PFSK-1 (cell line): ENCODE data around the gene TAGLN3.

ENCODE experiments used
- FOXP2 ChIP-seq: optimal IDR thresholded peaks from 2 replicates; pipeline ENCODE3; 2011; ENCODE audit warnings: borderline replicate concordance, control low read depth, inconsistent platforms; ENCODE audit not compliant: insufficient read depth; ENCODE audit errors: extremely low read length, extremely low read depth
- POLR2AphosphoS5 ChIP-seq: IDR thresholded peaks from 2 replicates; pipeline ENCODE4 v1.6.1; 2012; ENCODE audit warnings: low read depth, mild to moderate bottlenecking, control low read depth, low read length, moderate library complexity
- REST ChIP-seq, 2 experiments: IDR thresholded peaks; 2 replicates each; pipeline versions ENCODE4 v1.6.1 to v1.8.0; 2011 to 2012; ENCODE audit warnings: low read depth in 2 of 2, low read length in 2 of 2, control low read depth in 1 of 2, inconsistent platforms in 1 of 2, mild to moderate bottlenecking in 1 of 2, moderate library complexity in 1 of 2; ENCODE audit not compliant: insufficient read depth in 1 of 2
- SIN3A ChIP-seq: IDR thresholded peaks from 2 replicates; pipeline ENCODE4 v1.6.1; 2012; ENCODE audit warnings: mild to moderate bottlenecking, low read length, moderate library complexity, borderline replicate concordance; ENCODE audit not compliant: insufficient read depth
- TAF1 ChIP-seq: IDR thresholded peaks from 2 replicates; pipeline ENCODE4 v1.6.1; 2012; ENCODE audit warnings: low read length, control low read depth, borderline replicate concordance; ENCODE audit not compliant: insufficient read depth

Gene TAGLN3

GRCh38 chr3:111981457-111981763 lies 17.3 kb upstream of the TAGLN3 start:
- no peak for TF ChIP-seq SIN3A
- no peak for TF ChIP-seq POLR2AphosphoS5
- no peak for TF ChIP-seq FOXP2
- no peak for TF ChIP-seq TAF1
- no peak for TF ChIP-seq REST (IDR thresholded peaks at IDR 0.05; ENCODE audit: insufficient read depth in 1 of 2, low read depth in 2 of 2, low read length in 2 of 2)

GRCh38 chr3:111984636-111985298 lies 14.0 kb upstream of the TAGLN3 start:
- TF ChIP-seq FOXP2, result no peak
- TF ChIP-seq TAF1, result no peak
- no peak for TF ChIP-seq POLR2AphosphoS5
- no peak for TF ChIP-seq SIN3A
- TF ChIP-seq REST (IDR thresholded peaks at IDR 0.05; ENCODE audit: insufficient read depth in 1 of 2, low read depth in 2 of 2, low read length in 2 of 2), result no peak

- TF ChIP-seq FOXP2, result no peak
- TF ChIP-seq SIN3A, result no peak
- no peak for TF ChIP-seq POLR2AphosphoS5
- TF ChIP-seq TAF1, result no peak
- TF ChIP-seq REST (IDR thresholded peaks at IDR 0.05; ENCODE audit: insufficient read depth in 1 of 2, low read depth in 2 of 2, low read length in 2 of 2), result no peak
Observed at GRCh38 chr3:111986800-111987199, 11.9 kb upstream of the TAGLN3 start.

- TF ChIP-seq REST (IDR thresholded peaks at IDR 0.05; ENCODE audit: insufficient read depth in 1 of 2, low read depth in 2 of 2, low read length in 2 of 2), result no peak
- no peak for TF ChIP-seq FOXP2
- no peak for TF ChIP-seq POLR2AphosphoS5
Observed at GRCh38 chr3:111989061-111989678, 9.6 kb upstream of the TAGLN3 start.

GRCh38 chr3:111993038-111993437 lies 5.7 kb upstream of the TAGLN3 start:
- TF ChIP-seq TAF1, result no peak
- no peak for TF ChIP-seq FOXP2
- no peak for TF ChIP-seq POLR2AphosphoS5
- TF ChIP-seq REST (IDR thresholded peaks at IDR 0.05; ENCODE audit: insufficient read depth in 1 of 2, low read depth in 2 of 2, low read length in 2 of 2), result no peak
- no peak for TF ChIP-seq SIN3A
